ENCODE measurements around the gene CNTNAP2.

The CNTNAP2 gene

GRCh38 chr7:147145194-147145593 lies 1028.6 kb downstream of the CNTNAP2 start:
- no peak overlapping the region for H3K27ac ChIP-seq
- DNase-seq (ENCODE audit: low read depth, low spot score) = no peak

- DNase-seq (ENCODE audit: low read depth, low spot score) = no peak
- no peak overlapping the region for H3K27ac ChIP-seq
Observed at GRCh38 chr7:147146169-147146568, 1029.6 kb downstream of the CNTNAP2 start.

- no peak overlapping the region for H3K27ac ChIP-seq
- no peak for DNase-seq (ENCODE audit: low read depth, low spot score)
Observed at GRCh38 chr7:147151661-147152060, 1035.1 kb downstream of the CNTNAP2 start.

- DNase-seq (ENCODE audit: low read depth, low spot score) = no peak
- H3K27ac ChIP-seq = no peak overlapping the region
Observed at GRCh38 chr7:147153571-147153970, 1037.0 kb downstream of the CNTNAP2 start.

GRCh38 chr7:147161405-147161804 lies 1044.8 kb downstream of the CNTNAP2 start:
- H3K27ac ChIP-seq = no peak overlapping the region
- DNase-seq (ENCODE audit: low read depth, low spot score) = no peak

GRCh38 chr7:147170341-147171012 lies 1053.9 kb downstream of the CNTNAP2 start:
- no peak for DNase-seq (ENCODE audit: low read depth, low spot score)
- no peak overlapping the region for H3K27ac ChIP-seq

DNA sequence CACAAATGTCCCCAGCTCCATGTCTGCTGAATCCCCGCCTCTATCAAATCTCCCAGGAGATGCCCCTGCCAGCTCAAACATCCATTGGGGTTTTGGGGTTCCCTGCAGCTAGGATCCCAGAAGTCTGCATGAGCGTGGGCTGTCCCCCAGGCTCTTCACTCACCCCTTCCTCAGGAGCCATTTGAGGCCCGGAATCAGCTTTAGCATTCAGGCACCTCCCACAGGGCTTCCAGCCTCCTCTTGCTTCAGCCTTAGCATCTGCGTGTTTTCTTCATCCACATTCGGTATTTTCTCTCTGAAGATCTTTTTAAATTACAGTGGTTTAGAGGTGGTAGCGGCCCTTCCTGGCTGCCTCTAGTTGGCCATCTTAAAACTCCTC lies 1054.4 kb downstream of the CNTNAP2 start:
- DNase-seq (ENCODE audit: low read depth, low spot score) = no peak
- no peak overlapping the region for H3K27ac ChIP-seq

- H3K27ac ChIP-seq = no peak overlapping the region
- DNase-seq (ENCODE audit: low read depth, low spot score) = no peak
Observed at GRCh38 chr7:147173883-147174282, 1057.3 kb downstream of the CNTNAP2 start.

DNA sequence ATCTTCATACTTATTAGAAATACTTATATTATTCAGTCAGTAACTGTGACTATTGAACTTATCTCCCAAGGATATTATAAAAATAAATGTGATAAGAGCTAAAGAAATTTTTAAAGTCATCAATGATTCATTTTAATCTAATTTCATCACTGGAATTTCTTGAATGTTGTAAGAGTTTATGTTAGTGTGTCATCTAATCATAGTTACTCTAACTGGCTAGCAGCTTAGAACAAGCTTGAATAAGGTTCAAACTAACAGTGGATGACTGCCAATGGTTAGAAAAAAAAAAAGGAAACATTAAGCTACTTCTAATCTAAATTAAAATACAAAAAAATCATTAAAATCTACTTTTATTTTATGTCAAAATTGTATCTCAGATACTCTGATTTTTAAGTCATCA lies 1066.3 kb downstream of the CNTNAP2 start:
- H3K27ac ChIP-seq = no peak overlapping the region
- DNase-seq (ENCODE audit: low read depth, low spot score) = no peak

- DNase-seq (ENCODE audit: low read depth, low spot score) = no peak
- H3K27ac ChIP-seq = no peak overlapping the region
Observed at GRCh38 chr7:147183276-147183675, 1066.7 kb downstream of the CNTNAP2 start.

DNA sequence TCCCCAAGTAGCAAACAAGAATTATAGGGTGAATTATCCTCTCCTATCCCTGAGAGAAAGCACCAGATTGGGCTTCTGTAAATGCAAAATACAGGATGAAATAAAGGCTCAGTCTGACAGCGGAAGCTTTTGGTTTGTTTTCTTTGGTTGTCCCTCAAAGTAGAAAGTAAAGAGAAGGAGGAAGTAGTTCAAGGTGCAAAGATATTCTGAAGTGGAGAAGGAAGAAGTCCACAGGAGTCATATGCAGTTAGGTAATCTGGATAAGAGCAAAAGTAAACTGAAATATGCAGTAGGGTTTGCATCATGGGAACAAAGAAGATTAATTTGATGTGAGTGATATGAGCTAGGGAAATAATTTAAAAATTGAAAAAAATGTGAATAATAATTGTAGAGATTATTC lies 1071.9 kb downstream of the CNTNAP2 start:
- no peak for DNase-seq (ENCODE audit: low read depth, low spot score)

DNA sequence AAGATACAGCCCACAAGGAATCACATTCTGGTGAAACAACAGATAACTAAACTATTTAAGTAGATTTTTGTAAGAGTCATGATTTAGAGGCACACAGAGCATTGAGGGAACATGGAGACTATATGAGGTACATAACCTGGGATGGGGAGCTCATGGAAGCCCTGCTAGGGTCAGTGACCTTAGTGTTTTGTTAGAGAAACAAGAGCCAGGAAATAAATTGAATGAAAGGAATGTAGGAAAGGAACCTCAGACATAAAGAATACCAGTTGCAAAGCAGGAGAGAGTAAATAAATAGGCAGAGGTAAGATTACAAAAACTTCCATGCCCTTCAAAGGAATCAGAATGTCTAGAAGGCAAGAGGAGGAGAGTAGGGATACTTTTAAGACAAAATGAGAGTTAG lies 1076.9 kb downstream of the CNTNAP2 start:
- no peak for DNase-seq (ENCODE audit: low read depth, low spot score)
- no peak overlapping the region for H3K27ac ChIP-seq

More for the DNA sequence above, 1071.9 kb downstream of the CNTNAP2 start:
- H3K27ac ChIP-seq = no peak overlapping the region

DNA sequence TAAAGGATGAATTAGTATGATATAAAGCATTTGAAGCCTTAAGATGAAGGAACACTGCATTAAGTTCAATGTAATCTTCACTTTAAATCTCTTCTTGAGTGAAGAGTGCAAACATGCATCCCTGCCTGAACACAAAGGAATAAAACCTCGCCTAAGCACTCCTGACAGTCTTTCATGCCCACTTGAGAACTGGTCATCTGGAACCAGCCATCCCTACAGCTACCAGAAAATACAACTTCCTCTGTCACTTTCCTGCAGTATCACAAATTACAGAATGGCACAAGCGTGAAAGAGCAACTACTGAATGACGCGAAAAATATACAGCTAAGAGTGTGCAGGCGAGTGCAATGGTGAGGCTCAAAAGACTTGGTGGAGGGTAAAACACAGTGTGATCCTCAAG lies 1079.9 kb downstream of the CNTNAP2 start:
- H3K27ac ChIP-seq = no peak overlapping the region
- no peak for DNase-seq (ENCODE audit: low read depth, low spot score)

DNA sequence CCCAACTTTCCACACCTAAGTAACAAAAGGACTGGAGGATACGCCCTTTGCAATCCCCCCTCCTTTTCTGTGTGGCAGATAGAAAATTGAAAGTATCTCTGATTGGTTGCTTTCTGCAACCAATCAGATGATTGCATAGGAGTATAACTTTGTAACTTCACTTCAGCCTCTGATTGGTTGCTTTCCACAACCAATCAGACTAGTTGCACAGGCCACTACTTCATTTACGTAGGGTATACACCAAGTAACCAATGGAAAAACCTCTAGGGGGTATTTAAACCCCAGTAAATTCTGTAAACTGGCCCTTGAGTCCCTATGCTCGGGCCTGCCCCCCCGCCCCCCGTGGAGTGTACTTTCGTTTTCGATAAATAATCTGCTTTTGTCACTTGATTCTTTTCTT lies 1080.4 kb downstream of the CNTNAP2 start:
- H3K27ac ChIP-seq = no peak overlapping the region
- DNase-seq (ENCODE audit: low read depth, low spot score) = no peak

DNA sequence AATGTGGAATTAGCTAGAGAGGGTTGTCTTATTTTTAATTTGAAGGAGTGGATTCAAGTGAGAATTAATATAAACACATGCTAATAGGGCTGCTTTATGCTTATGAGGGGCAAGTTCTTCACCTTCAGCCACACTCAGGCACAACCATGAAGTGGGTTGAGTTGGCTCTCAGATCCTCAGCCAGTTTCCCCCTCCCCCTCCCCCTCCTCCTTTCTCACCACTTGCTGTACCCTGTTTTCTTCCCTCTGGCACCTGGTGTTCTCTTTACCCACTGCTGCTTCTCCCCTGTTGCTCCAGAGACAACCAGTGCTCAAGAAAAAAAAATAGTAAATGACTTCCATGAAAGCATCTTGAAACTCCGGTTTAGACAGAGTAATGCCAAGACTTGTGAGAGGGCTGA lies 1083.3 kb downstream of the CNTNAP2 start:
- no peak for DNase-seq (ENCODE audit: low read depth, low spot score)
- H3K27ac ChIP-seq = no peak overlapping the region

DNA sequence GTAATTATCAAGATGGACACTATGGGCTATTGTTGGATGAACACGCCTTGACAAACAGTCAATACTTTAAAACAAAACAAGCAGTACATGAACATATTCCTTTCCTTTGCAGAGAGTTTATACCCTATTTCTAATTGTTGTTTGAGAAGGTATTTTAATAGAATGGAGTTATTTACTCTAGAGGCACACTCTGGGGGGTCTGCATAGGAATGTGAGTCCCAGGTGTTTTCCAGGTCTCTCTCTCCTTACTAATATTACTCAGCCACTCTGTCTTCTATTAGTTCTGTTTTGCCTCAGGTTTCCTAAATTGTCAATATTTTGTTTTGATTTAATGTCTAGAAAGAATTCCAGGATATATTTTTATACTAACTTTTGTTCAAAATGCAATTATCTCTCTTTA lies 1091.4 kb downstream of the CNTNAP2 start:
- no peak for DNase-seq (ENCODE audit: low read depth, low spot score)
- no peak overlapping the region for H3K27ac ChIP-seq

GRCh38 chr7:147231275-147231674 lies 1114.7 kb downstream of the CNTNAP2 start:
- no peak for DNase-seq (ENCODE audit: low read depth, low spot score)
- no peak overlapping the region for H3K27ac ChIP-seq

DNA sequence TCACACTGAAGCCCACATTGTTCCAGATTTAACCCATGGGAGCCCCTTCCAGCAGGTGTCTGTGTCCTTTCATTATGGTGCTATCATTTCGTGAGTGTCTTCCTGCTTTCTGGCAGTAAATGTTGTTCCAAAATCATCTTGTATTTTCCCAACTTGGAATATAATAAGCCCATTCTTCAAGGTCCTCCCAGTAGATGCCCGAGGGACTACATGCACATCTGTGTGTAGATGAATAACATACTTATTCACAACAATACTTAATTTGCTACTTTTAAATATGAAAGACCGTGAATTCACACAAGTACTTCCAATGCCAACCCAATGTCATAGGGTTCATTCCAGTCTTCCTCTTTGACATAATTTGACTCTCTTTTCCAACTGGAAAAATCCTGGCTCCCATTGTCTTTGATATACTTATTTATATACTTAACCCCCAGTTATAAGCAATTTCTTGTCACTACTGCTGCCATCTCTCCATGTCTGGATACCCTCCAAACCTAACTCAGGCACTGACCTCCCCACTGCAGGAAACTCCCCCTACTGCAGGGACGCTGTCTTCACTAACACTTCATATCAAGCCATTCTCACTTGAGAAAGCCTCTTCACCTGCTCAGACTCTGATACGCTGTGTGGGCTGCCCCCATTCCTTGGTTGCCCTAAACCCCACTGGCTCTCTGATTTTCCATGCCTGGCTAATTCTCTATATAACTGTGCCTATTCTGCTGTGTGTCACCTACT lies 1119.2 kb downstream of the CNTNAP2 start:
- H3K27ac ChIP-seq = no peak overlapping the region
- no peak for DNase-seq (ENCODE audit: low read depth, low spot score)

- H3K27ac ChIP-seq = no peak overlapping the region
- no peak for DNase-seq (ENCODE audit: low read depth, low spot score)
Observed at GRCh38 chr7:147240468-147240867, 1123.9 kb downstream of the CNTNAP2 start.

DNA sequence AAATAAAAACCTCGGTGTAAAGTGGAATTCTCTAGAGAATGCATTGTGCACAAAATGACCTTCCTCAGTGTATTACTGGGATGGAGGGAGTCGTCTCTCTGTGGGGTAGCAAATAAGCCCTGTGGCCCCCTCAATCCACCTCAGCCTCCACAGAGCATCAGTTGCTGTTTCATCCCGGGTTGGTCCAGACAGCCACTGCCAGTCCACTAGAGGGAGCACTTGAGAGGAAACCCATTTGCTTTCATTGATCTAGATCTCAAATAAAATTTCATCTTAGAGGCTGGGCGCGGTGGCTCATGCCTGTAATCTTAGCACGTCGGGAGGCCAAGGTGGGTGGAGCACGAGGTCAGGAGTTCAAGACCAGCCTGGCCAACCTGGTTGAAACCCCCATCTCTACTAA lies 1128.7 kb downstream of the CNTNAP2 start:
- no peak overlapping the region for H3K27ac ChIP-seq
- peak; percentile 3 for DNase-seq (ENCODE audit: low read depth, low spot score)

GRCh38 chr7:147249956-147250355 lies 1133.4 kb downstream of the CNTNAP2 start:
- no peak for DNase-seq (ENCODE audit: low read depth, low spot score)
- H3K27ac ChIP-seq = no peak overlapping the region

GRCh38 chr7:147251751-147252325 lies 1135.2 kb downstream of the CNTNAP2 start:
- no peak for DNase-seq (ENCODE audit: low read depth, low spot score)
- H3K27ac ChIP-seq = no peak overlapping the region
